ENCODE results near the gene RHOJ. TPM values are rescaled to one million over a fixed set of nuclear protein-coding genes. Genes with fewer than 3 reads are reported as not detected.

RHOJ gene
- total RNA-seq, 1 donor, result 0.43 TPM

- DNase-seq (ENCODE audit: low read depth), result no peak
- H3K4me3 ChIP-seq (ENCODE audit: low read depth, low read length), result no peak overlapping the region
- TF ChIP-seq CTCF (IDR thresholded peaks at IDR 0.05; ENCODE audit: insufficient read depth, low read depth, low read length), result no peak
Observed at GRCh38 chr14:63322472-63322871, 118.2 kb downstream of the RHOJ start.

GRCh38 chr14:63322897-63323573 lies 118.8 kb downstream of the RHOJ start:
- no peak overlapping the region for H3K4me3 ChIP-seq (ENCODE audit: low read depth, low read length)
- no peak for TF ChIP-seq CTCF (IDR thresholded peaks at IDR 0.05; ENCODE audit: insufficient read depth, low read depth, low read length)
- DNase-seq (ENCODE audit: low read depth), result no peak

- no peak for TF ChIP-seq CTCF (IDR thresholded peaks at IDR 0.05; ENCODE audit: insufficient read depth, low read depth, low read length)
- no peak overlapping the region for H3K4me3 ChIP-seq (ENCODE audit: low read depth, low read length)
- no peak for DNase-seq (ENCODE audit: low read depth)
Observed at GRCh38 chr14:63326840-63327239, 122.6 kb downstream of the RHOJ start.

- no peak for DNase-seq (ENCODE audit: low read depth)
- no peak overlapping the region for H3K4me3 ChIP-seq (ENCODE audit: low read depth, low read length)
- no peak for TF ChIP-seq CTCF (IDR thresholded peaks at IDR 0.05; ENCODE audit: insufficient read depth, low read depth, low read length)
Observed at GRCh38 chr14:63328787-63329737, 124.8 kb downstream of the RHOJ start.

GRCh38 chr14:63342371-63342770 lies 138.1 kb downstream of the RHOJ start:
- TF ChIP-seq CTCF (IDR thresholded peaks at IDR 0.05; ENCODE audit: insufficient read depth, low read depth, low read length), result no peak
- H3K4me3 ChIP-seq (ENCODE audit: low read depth, low read length), result no peak overlapping the region
- DNase-seq (ENCODE audit: low read depth), result no peak

Other genes starting within 250 kb of the RHOJ start
- under 0.01 TPM in 2 replicates for gene KCNH5, start 159.0 kb upstream of the RHOJ start, total RNA-seq
- not detected in 2 replicates for gene GPHB5, start 114.5 kb downstream of the RHOJ start, total RNA-seq

All from fibroblast of villous mesenchyme (primary cell).